Activated T-helper 2 cell treated with anti-CD3 and anti-CD28 coated beads, Interferon-gamma antibody, Interleukin-2, Interleukin-4, amounts not matched to agents 10 μg/mL and 5 μg/mL and 100 μg/mL, durations not matched to agents 14 hours and 24 hours and 36 hours (primary cell): Measurements from ENCODE around the gene VPS4B. TPM values are rescaled to one million over a fixed set of nuclear protein-coding genes. Genes with fewer than 3 reads are reported as not detected.

ENCODE experiments used
- DNase-seq: peaks from one replicate; pipeline ENCODE4 v3.0.0; 2021; ENCODE audit warnings: low spot score
- H3K27ac Mint-ChIP-seq: one replicate; pipeline ENCODE4 v1.8.0; 2021; ENCODE audit warnings: mixed read lengths
- H3K27me3 Mint-ChIP-seq: one replicate; pipeline ENCODE4 v1.8.0; 2021; ENCODE audit warnings: low read depth, mixed read lengths
- H3K36me3 Mint-ChIP-seq: one replicate; pipeline ENCODE4 v1.8.0; 2021; ENCODE audit warnings: low read depth, mixed read lengths
- H3K4me1 Mint-ChIP-seq: one replicate; pipeline ENCODE4 v1.8.0; 2021; ENCODE audit warnings: low read depth, mixed read lengths
- H3K4me3 Mint-ChIP-seq: one replicate; pipeline ENCODE4 v1.8.0; 2021; ENCODE audit warnings: low read depth, mild to moderate bottlenecking, moderate library complexity, mixed read lengths
- H3K9me3 Mint-ChIP-seq: one replicate; pipeline ENCODE4 v1.8.0; 2021; ENCODE audit warnings: mixed read lengths
- intact Hi-C: fragments of 100-400 bp; cut with micrococcal nuclease; formaldehyde crosslinking; loops from one replicate; pipeline ENCODE4 v1.15.1; 2023
- total RNA-seq: library from RNA; stranded (reverse); gene quantifications from 2 replicates; pipeline ENCODE4 v1.2.3, GENCODE V29; 2022

VPS4B gene
- total RNA-seq, 1 donor from 2014 or later = 53.8 TPM

DNA sequence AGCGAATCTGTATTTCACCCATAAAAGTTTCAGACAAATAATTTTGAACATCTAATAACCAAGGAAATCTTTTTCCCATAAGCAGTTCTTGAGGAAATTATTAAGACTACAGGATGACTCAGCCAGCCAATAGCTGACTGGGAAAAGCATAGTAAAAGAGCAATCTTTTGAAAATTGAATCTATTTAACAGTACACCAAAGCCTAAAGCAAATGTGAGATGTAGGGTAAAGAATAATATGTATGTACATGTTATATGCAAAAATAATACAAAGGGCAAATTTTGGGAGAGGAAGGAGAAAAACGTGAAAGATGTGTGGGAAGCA, 42.7 kb downstream of the VPS4B start:
- H3K27me3 Mint-ChIP-seq = no peaks in the 10 kb centered on the region
- peaks cover 10% of the 10 kb centered on the region for H3K9me3 Mint-ChIP-seq
- intact Hi-C loops = loop anchor here (1.0 kb wide), 2 partner anchors 12 to 43 kb away; partner anchors contain the start of genes KDSR and VPS4B
- no peak for DNase-seq
- H3K4me3 Mint-ChIP-seq = no peak overlapping the region
- peaks cover 30% of the 10 kb centered on the region for H3K36me3 Mint-ChIP-seq
- peak overlapping the region; percentile 19 for H3K27ac Mint-ChIP-seq
- H3K4me1 Mint-ChIP-seq = peaks cover 23% of the 10 kb centered on the region

GRCh38 chr18:63378919-63379638, 43.2 kb downstream of the VPS4B start:
- Mint-ChIP-seq H3K27me3 (no peaks in the 10 kb centered on the region), H3K36me3 (peaks cover 30% of the 10 kb centered on the region), H3K9me3 (peaks cover 10% of the 10 kb centered on the region), H3K27ac (peak overlapping the region; percentile 69), H3K4me3 (peak overlapping the region; percentile 18), H3K4me1 (peaks cover 23% of the 10 kb centered on the region)
- no peak for DNase-seq
- intact Hi-C loops = loop anchor here (1.0 kb wide), 2 partner anchors 12 to 43 kb away; partner anchors contain the start of genes KDSR and VPS4B

GRCh38 chr18:63377275-63377980, 44.8 kb downstream of the VPS4B start:
- Mint-ChIP-seq H3K4me3 (no peak overlapping the region), H3K9me3 (peaks cover 7% of the 10 kb centered on the region), H3K27me3 (no peaks in the 10 kb centered on the region), H3K36me3 (peaks cover 15% of the 10 kb centered on the region), H3K27ac (no peak overlapping the region), H3K4me1 (peaks cover 23% of the 10 kb centered on the region)
- intact Hi-C loops = no loop called here
- DNase-seq = no peak

DNA sequence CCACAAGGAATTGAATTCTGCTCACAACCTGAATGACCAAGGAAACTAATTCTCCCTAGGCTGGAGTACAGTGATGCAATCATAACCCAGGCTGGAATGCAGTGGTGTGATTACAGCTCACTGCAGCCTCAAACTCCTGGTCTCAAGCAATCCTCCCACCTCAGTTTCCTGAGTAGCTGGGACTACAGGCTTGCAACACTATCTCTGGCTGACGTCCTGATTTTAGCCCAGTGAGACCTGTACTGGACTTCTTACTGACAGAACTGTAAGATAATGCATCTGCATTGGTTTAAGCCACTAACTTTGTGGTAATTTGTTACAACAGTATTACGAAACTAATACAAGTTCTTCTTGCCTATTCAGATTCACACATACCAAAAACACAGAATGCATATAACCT, 45.7 kb downstream of the VPS4B start:
- peaks cover 23% of the 10 kb centered on the region for H3K4me1 Mint-ChIP-seq
- H3K36me3 Mint-ChIP-seq = peaks cover 9% of the 10 kb centered on the region
- H3K9me3 Mint-ChIP-seq = peaks cover 7% of the 10 kb centered on the region
- no peak overlapping the region for H3K4me3 Mint-ChIP-seq
- intact Hi-C loops = no loop called here
- DNase-seq = no peak
- H3K27ac Mint-ChIP-seq = no peak overlapping the region
- H3K27me3 Mint-ChIP-seq = no peaks in the 10 kb centered on the region

DNA sequence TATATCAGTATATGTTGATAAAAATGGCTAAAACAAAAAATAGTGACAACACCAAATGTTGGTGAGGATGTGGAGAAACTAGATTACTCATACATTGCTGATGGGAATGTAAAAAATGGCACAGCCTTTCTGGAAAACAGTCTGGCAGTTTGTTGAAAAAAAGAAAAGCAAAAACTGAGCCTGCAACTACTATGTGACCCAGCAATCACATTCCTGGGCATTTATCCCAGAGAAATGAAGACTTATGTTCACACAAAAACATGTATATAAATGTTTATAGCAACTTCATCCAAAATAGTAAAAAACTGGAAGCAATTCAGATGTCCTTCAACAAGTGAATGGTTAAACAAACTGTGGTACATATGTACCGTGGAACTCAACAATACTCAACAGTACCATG, 47.7 kb downstream of the VPS4B start:
- no peak overlapping the region for H3K27ac Mint-ChIP-seq
- H3K4me3 Mint-ChIP-seq = no peak overlapping the region
- H3K9me3 Mint-ChIP-seq = peaks cover 12% of the 10 kb centered on the region
- no peaks in the 10 kb centered on the region for H3K27me3 Mint-ChIP-seq
- H3K36me3 Mint-ChIP-seq = peaks cover 16% of the 10 kb centered on the region
- H3K4me1 Mint-ChIP-seq = peaks cover 21% of the 10 kb centered on the region
- no peak for DNase-seq
- intact Hi-C loops = no loop called here

DNA sequence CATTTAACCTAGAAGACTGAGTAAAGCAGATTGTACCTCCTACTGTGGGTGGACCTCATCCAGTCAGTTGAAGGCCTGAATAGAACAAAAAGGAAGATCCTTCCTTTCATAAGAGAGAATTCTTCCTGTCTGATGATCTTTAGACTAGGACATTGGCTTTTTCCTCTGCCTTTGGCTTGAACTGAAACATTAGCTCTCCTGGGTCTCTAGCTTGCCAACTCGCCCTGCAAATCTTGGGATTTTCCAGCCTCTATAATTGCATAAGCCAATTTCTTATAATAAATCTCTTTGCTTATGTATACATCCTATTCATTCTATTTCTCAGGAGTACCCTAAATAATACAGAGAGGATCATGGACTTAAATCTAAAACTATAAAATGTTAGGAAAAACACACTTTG, 49.1 kb downstream of the VPS4B start:
- Mint-ChIP-seq H3K4me1 (peaks cover 13% of the 10 kb centered on the region), H3K27ac (no peak overlapping the region), H3K36me3 (peaks cover 24% of the 10 kb centered on the region), H3K27me3 (no peaks in the 10 kb centered on the region), H3K9me3 (peaks cover 24% of the 10 kb centered on the region), H3K4me3 (no peak overlapping the region)
- no peak for DNase-seq
- intact Hi-C loops = no loop called here

GRCh38 chr18:63368611-63369010, 53.7 kb downstream of the VPS4B start:
- peak overlapping the region; percentile 44 for H3K27ac Mint-ChIP-seq
- DNase-seq = no peak
- H3K4me3 Mint-ChIP-seq = peak overlapping the region; percentile 81
- H3K27me3 Mint-ChIP-seq = no peaks in the 10 kb centered on the region
- peaks cover 23% of the 10 kb centered on the region for H3K9me3 Mint-ChIP-seq
- H3K36me3 Mint-ChIP-seq = peaks cover 38% of the 10 kb centered on the region
- peaks cover 28% of the 10 kb centered on the region for H3K4me1 Mint-ChIP-seq
- intact Hi-C loops = loop anchor here (5.0 kb wide), 1 partner anchor 1041 kb away; the partner anchor contains the start of gene TNFRSF11A

DNA sequence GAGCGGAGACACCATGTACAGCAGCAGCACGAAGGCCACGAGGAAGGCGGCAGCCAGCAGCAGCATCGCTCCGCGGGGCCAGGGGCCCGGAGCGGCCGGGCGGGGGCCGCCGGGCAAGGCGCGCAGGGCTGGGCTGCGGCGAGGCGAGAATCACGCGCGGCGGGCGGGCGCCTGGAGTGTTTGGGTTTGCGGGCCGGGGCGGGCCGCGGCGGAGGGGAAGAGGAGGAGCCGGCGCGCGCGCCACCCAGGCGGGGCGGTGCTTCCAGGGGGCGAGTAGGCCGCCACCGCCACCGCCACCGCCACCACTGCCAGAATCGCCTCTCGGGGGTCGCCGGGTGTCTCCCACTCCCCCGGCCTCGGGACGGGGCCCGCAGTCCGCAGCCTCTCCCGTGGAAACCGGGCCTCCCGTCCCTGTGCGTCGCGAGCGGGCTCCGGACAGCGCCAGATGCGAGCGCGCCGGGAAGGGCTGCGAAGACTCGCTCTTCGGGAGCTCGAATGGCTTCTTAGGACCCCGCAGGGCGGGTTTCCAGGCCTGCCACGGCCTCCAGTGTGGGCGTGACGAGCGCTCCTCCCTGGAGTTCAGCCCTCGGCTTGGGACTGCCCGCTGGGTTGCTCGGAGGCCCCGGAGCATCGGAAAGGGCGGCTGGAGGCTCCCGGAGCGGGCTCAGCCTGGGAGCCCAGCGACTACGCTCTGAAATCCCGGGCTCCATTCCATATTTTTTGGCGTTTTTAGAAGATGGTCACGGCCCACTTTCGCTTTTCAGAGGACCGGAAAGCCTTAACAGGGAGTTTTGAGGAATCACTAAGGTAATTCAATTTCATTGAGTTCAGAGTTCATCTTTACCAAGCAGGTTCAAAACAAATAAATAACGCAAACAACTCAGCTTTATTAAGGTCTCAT, 55.0 kb downstream of the VPS4B start, which contains the start of gene KDSR:
TSS of gene KDSR (minus strand) at position 154 of the 901 bp plus-strand sequence. CDS start at position 66, 88 bp downstream.
- H3K36me3 Mint-ChIP-seq = peaks cover 48% of the 10 kb centered on the region

GRCh38 chr18:63366213-63367052, 55.8 kb downstream of the VPS4B start:
- Mint-ChIP-seq H3K4me3 (peak overlapping the region; percentile 94), H3K27ac (peak overlapping the region; percentile 73), H3K4me1 (peaks cover 28% of the 10 kb centered on the region), H3K9me3 (peaks cover 23% of the 10 kb centered on the region), H3K36me3 (peaks cover 54% of the 10 kb centered on the region), H3K27me3 (no peaks in the 10 kb centered on the region)
- peak; percentile 63 for DNase-seq
- intact Hi-C loops = loop anchor here (1.0 to 5.0 kb wide), 6 partner anchors 13 to 1180 kb away; partner anchors contain the start of genes PIGN, RELCH, TNFRSF11A and VPS4B

More for the DNA sequence above, 55.0 kb downstream of the VPS4B start, which contains the start of gene KDSR:
- peak within 1 kb of the TSS; percentile 84 for H3K27ac Mint-ChIP-seq
- peaks cover 28% of the 10 kb centered on the region for H3K4me1 Mint-ChIP-seq
- peak within 1 kb of the TSS; percentile 94 for H3K4me3 Mint-ChIP-seq
- H3K9me3 Mint-ChIP-seq = peaks cover 23% of the 10 kb centered on the region
- H3K27me3 Mint-ChIP-seq = no peaks in the 10 kb centered on the region
- peak; percentile 82 for DNase-seq
- intact Hi-C loops = loop anchor here (1.0 to 5.0 kb wide), 6 partner anchors 12 to 1181 kb away; partner anchors contain the start of genes PIGN, RELCH, TNFRSF11A and VPS4B

- no peak for DNase-seq
- H3K4me1 Mint-ChIP-seq = peaks cover 28% of the 10 kb centered on the region
- peaks cover 23% of the 10 kb centered on the region for H3K9me3 Mint-ChIP-seq
- H3K27me3 Mint-ChIP-seq = no peaks in the 10 kb centered on the region
- peaks cover 58% of the 10 kb centered on the region for H3K36me3 Mint-ChIP-seq
- intact Hi-C loops = loop anchor here (2.0 to 5.0 kb wide), 4 partner anchors 45 to 1179 kb away; partner anchors contain the start of genes PIGN, RELCH and TNFRSF11A
- H3K27ac Mint-ChIP-seq = peak overlapping the region; percentile 72
- peak overlapping the region; percentile 94 for H3K4me3 Mint-ChIP-seq
Observed at GRCh38 chr18:63365876-63366212, 56.4 kb downstream of the VPS4B start.

- H3K4me1 Mint-ChIP-seq = peaks cover 28% of the 10 kb centered on the region
Observed at GRCh38 chr18:63363951-63364350, 58.3 kb downstream of the VPS4B start.

More at GRCh38 chr18:63363951-63364350, 58.3 kb downstream of the VPS4B start:
- Mint-ChIP-seq H3K9me3 (peaks cover 12% of the 10 kb centered on the region), H3K27me3 (no peaks in the 10 kb centered on the region), H3K36me3 (peaks cover 59% of the 10 kb centered on the region), H3K27ac (no peak overlapping the region), H3K4me3 (no peak overlapping the region)
- no peak for DNase-seq
- intact Hi-C loops = no loop called here
